Rectal smooth muscle tissue (tissue), 1 donor: Measurements from ENCODE around the gene SMYD3.

Experiments
- H3K27ac ChIP-seq: one replicate; pipeline ENCODE4 v1.7.0; 2013; ENCODE audit warnings: low read depth, low read length, inconsistent platforms
- H3K27me3 ChIP-seq: one replicate; pipeline ENCODE4 v1.7.0; 2013; ENCODE audit warnings: low read length; ENCODE audit not compliant: control insufficient read depth, insufficient read depth
- H3K36me3 ChIP-seq: one replicate; pipeline ENCODE4 v1.7.0; 2013; ENCODE audit warnings: low read length; ENCODE audit not compliant: control insufficient read depth, insufficient read depth
- H3K4me1 ChIP-seq: one replicate; pipeline ENCODE4 v1.7.0; 2013; ENCODE audit warnings: low read length; ENCODE audit not compliant: control insufficient read depth, insufficient read depth
- H3K4me3 ChIP-seq: one replicate; pipeline ENCODE4 v1.7.0; 2013; ENCODE audit warnings: low read length
- H3K9ac ChIP-seq: one replicate; pipeline ENCODE4 v1.7.0; 2013; ENCODE audit warnings: low read length

Gene SMYD3

GRCh38 chr1:246447501-246447900 lies 59.6 kb downstream of the SMYD3 start:
- H3K4me1 ChIP-seq: no peaks in the 10 kb centered on the region
- H3K9ac ChIP-seq: no peak overlapping the region
- no peaks in the 10 kb centered on the region for H3K36me3 ChIP-seq
- H3K27ac ChIP-seq: no peak overlapping the region
- no peak overlapping the region for H3K4me3 ChIP-seq
- no peaks in the 10 kb centered on the region for H3K27me3 ChIP-seq

- H3K4me1 ChIP-seq: no peaks in the 10 kb centered on the region
- no peak overlapping the region for H3K27ac ChIP-seq
- H3K27me3 ChIP-seq: no peaks in the 10 kb centered on the region
- H3K9ac ChIP-seq: no peak overlapping the region
- no peak overlapping the region for H3K4me3 ChIP-seq
- H3K36me3 ChIP-seq: no peaks in the 10 kb centered on the region
These were observed 61.6 kb downstream of the SMYD3 start for GRCh38 chr1:246445503-246445902.

- Histone ChIP-seq H3K27me3 (no peaks in the 10 kb centered on the region), H3K36me3 (no peaks in the 10 kb centered on the region), H3K4me1 (no peaks in the 10 kb centered on the region), H3K27ac (no peak overlapping the region), H3K9ac (no peak overlapping the region), H3K4me3 (no peak overlapping the region)
These were observed 62.5 kb downstream of the SMYD3 start for GRCh38 chr1:246444617-246445016.

GRCh38 chr1:246437961-246438360 lies 69.1 kb downstream of the SMYD3 start:
- Histone ChIP-seq H3K4me1 (no peaks in the 10 kb centered on the region), H3K36me3 (no peaks in the 10 kb centered on the region)

GRCh38 chr1:246435421-246436041 lies 71.5 kb downstream of the SMYD3 start:
- H3K4me3 ChIP-seq: no peak overlapping the region
- no peaks in the 10 kb centered on the region for H3K4me1 ChIP-seq
- H3K27ac ChIP-seq: no peak overlapping the region
- no peak overlapping the region for H3K9ac ChIP-seq
- no peaks in the 10 kb centered on the region for H3K27me3 ChIP-seq
- H3K36me3 ChIP-seq: no peaks in the 10 kb centered on the region

More at GRCh38 chr1:246437961-246438360, 69.1 kb downstream of the SMYD3 start:
- Histone ChIP-seq H3K4me3 (no peak overlapping the region), H3K27ac (no peak overlapping the region), H3K9ac (no peak overlapping the region), H3K27me3 (no peaks in the 10 kb centered on the region)

- H3K9ac ChIP-seq: no peak overlapping the region
- H3K4me1 ChIP-seq: no peaks in the 10 kb centered on the region
- no peaks in the 10 kb centered on the region for H3K36me3 ChIP-seq
- no peak overlapping the region for H3K4me3 ChIP-seq
- no peak overlapping the region for H3K27ac ChIP-seq
- no peaks in the 10 kb centered on the region for H3K27me3 ChIP-seq
These were observed 72.7 kb downstream of the SMYD3 start for GRCh38 chr1:246434335-246434734.

- Histone ChIP-seq H3K9ac (no peak overlapping the region), H3K36me3 (no peaks in the 10 kb centered on the region), H3K27ac (no peak overlapping the region), H3K4me1 (no peaks in the 10 kb centered on the region), H3K27me3 (no peaks in the 10 kb centered on the region), H3K4me3 (no peak overlapping the region)
These were observed 78.4 kb downstream of the SMYD3 start for GRCh38 chr1:246428542-246429308.

- no peaks in the 10 kb centered on the region for H3K4me1 ChIP-seq
- no peaks in the 10 kb centered on the region for H3K36me3 ChIP-seq
- no peak overlapping the region for H3K4me3 ChIP-seq
- no peak overlapping the region for H3K9ac ChIP-seq
- H3K27me3 ChIP-seq: no peaks in the 10 kb centered on the region
- H3K27ac ChIP-seq: no peak overlapping the region
These were observed 79.5 kb downstream of the SMYD3 start for GRCh38 chr1:246427611-246428010.

- Histone ChIP-seq H3K36me3 (no peaks in the 10 kb centered on the region), H3K9ac (no peak overlapping the region), H3K27me3 (no peaks in the 10 kb centered on the region), H3K27ac (no peak overlapping the region), H3K4me1 (no peaks in the 10 kb centered on the region), H3K4me3 (no peak overlapping the region)
These were observed 81.2 kb downstream of the SMYD3 start for GRCh38 chr1:246425895-246426294.

GRCh38 chr1:246425139-246425794 lies 81.8 kb downstream of the SMYD3 start:
- no peaks in the 10 kb centered on the region for H3K27me3 ChIP-seq
- H3K27ac ChIP-seq: no peak overlapping the region
- no peak overlapping the region for H3K4me3 ChIP-seq
- no peaks in the 10 kb centered on the region for H3K36me3 ChIP-seq
- H3K4me1 ChIP-seq: no peaks in the 10 kb centered on the region
- H3K9ac ChIP-seq: no peak overlapping the region

GRCh38 chr1:246420300-246420699 lies 86.8 kb downstream of the SMYD3 start:
- Histone ChIP-seq H3K9ac (no peak overlapping the region), H3K4me1 (no peaks in the 10 kb centered on the region), H3K4me3 (no peak overlapping the region), H3K27ac (no peak overlapping the region), H3K27me3 (no peaks in the 10 kb centered on the region), H3K36me3 (no peaks in the 10 kb centered on the region)

GRCh38 chr1:246418565-246419312 lies 88.3 kb downstream of the SMYD3 start:
- H3K9ac ChIP-seq: no peak overlapping the region
- no peak overlapping the region for H3K27ac ChIP-seq
- H3K27me3 ChIP-seq: no peaks in the 10 kb centered on the region
- no peaks in the 10 kb centered on the region for H3K4me1 ChIP-seq
- H3K36me3 ChIP-seq: no peaks in the 10 kb centered on the region
- no peak overlapping the region for H3K4me3 ChIP-seq
